Amniotic stem cell (primary cell): ENCODE results near the gene NOB1.

ENCODE experiments used
- DNase-seq: peaks from one replicate; lab custom pipeline; 2025; lab: John Stamatoyannopoulos, UW

NOB1 gene

DNA sequence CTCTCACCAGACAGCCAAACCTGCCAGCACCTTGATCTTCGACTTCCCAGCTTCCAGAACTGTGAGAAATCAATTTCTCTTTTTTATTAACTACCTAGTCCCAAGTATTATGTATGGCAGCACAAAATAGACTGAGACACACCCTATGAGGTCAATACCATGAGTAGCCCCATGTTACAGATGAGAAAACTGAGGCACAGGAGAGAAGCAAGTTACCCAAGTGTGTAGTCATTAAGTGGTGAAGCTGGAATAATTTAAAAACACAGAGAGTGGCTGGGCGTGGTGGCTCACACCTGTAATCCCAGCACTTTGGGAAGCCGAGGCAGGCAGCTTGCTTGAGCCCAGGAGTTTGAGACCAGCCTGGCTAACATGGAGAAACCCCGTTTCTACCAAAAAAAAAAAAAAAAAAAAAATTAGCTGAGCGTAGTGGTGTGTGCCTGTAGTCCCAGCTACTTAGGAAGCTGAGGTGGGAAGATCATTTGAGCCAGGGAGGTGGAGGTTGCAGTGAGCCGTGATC, 33.2 kb downstream of the NOB1 start:
- no peak for DNase-seq

DNA sequence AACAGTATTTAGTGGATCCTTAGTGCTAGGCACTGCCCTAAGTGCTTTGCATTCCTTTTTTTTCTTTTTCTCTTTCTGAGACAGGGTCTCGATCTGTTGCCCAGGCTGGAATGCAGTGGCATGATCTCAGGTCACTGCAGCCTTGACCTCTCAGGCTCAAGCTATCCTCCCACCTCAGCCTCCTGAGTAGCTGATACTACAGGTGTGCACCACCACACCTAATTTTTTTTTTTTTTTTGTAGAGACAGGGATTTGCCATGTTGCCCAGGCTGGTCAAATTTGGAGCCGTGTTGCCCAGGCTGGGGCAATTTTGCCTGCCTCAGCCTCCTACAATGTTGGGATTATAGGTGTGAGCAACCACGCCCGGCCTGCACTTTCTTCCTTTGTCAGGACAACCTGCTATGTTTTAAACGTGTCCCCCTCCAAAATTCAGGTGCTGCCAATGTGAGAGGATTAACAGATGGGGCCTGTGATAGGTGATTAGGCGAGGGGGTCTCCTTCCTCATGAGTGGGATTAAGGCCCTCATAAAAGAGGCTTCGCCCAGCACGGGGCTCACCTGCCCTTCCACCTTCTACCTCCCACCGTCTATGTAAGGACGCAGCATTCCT, 33.8 kb downstream of the NOB1 start:
- DNase-seq: no peak

DNA sequence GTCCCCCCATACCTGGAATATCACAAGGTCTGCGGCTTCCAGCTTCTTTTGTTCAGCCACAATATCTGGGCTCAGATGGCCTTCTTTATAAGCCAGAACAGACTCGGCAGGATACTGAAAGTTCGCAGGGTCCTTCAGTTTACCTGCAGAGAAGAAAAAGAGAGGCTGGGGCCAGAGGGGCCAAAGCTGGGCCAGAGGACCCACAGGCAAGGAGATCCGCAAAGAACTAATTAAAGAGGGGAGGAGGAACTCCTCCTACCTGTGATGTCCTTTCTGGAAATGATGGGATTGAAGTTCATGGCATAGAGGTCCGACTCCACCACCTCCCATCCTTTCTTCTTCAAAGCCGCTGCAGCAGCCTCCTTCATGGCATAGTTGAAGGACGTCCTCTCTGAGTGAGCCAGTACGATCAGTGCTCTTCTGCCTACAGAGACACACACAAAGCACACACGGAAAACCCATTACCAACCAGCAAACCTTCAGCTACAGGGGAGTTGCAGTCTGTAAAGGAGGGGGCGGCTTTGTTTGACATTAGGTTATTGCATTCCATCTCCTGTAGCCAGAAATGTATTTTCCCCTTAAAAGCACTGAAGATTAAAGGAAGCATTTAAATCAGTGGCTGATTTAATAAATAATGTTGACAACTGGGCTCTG, 36.5 kb downstream of the NOB1 start:
- DNase-seq: no peak

DNA sequence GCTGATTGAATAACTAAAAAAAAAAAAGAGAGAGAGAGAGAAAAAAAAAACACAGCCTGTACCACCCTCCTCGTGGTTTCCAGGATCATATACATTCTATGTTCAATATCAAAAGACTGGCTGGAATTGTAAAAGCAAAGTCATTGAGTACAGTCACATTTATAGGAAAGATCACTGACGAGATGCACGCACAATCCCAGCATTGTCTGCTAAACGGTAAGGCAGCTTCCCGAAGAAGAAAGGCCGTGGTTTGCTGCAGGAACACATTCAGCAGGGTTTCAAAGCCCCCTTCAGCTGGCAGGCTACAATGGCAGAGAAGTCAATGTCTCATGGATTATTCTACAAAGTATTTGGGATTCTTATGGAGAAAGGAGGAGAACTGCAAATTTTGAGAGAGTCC, 37.7 kb downstream of the NOB1 start:
- no peak for DNase-seq

DNA sequence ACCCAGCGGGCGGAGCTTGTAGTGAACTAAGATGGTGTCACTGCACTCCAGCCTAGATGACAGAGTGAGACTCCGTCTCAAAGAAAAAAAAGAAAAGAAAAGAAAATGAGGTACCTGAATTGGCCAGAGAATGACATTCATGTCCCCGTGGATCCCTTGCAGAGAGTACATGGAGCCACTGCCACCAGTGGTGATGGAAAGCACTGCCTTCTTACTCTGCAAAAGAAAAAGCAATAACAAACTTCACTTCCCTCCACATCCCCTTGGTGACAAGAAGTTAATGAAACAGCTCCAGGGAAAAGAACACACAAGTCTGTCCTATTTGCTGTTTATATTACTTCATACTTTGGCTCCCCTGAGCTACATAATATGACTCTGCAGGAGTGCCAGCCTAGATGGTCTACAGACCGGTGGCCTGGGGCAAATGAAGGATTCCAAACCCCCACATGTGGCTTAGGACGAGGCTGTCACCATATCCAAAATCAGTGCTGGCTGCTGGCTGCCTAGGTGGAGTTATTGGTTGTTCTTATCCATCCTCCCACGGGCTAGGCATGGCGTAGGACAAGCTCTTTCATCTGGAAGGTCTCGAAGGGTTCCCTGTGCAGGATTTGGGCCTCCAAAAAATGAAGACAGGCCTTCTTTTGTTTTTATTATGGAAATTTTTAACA, 41.7 kb downstream of the NOB1 start:
- no peak for DNase-seq

DNA sequence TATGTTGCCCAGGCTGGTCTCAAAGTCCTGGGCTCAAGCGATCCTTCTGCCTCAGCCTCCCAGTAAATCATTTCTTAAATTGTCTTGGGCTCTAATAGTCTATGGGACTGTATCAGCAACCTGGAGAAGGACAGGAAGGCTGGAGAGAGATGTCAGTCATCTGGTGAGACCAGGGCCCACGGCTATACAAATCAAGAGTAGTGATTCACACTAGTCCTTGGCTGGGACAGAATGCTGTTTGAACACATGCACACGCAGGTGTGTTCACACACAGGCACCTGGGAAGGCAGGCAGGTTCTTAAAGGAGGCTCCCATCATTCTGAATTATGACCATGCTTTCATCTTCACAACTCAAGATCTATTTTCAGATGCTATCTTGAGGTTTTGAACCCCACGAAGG, 42.4 kb downstream of the NOB1 start:
- no peak for DNase-seq

DNA sequence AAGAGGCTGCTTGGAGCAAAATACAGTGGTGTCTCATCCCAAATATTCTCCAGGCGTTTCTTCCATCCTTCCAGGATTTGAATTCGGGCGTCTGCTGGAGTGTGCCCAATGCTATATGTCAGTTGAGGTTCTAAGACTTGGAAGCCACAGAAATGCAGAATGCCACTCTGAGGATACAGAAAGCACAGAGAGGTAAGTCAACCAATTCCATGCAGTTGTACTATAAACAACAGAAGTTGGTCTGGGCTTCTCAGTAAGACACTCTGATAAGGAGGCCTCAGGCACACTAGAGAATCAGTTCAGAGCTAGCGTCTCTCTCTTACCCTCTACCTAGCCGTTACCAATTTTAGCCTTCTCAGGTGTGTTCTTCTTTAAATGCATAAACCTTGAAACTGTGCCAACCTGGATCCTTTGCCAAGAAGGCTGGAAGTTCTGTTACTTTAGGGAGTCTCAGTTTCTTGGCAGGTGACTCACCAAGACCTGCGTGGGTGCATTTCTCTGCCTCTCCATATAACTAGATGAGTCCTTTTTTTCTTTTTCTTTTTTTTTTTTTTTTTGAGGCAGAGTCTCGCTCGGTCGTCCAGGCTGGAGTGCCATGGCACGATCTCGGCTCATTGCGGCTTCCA, 43.5 kb downstream of the NOB1 start:
- DNase-seq: no peak

DNA sequence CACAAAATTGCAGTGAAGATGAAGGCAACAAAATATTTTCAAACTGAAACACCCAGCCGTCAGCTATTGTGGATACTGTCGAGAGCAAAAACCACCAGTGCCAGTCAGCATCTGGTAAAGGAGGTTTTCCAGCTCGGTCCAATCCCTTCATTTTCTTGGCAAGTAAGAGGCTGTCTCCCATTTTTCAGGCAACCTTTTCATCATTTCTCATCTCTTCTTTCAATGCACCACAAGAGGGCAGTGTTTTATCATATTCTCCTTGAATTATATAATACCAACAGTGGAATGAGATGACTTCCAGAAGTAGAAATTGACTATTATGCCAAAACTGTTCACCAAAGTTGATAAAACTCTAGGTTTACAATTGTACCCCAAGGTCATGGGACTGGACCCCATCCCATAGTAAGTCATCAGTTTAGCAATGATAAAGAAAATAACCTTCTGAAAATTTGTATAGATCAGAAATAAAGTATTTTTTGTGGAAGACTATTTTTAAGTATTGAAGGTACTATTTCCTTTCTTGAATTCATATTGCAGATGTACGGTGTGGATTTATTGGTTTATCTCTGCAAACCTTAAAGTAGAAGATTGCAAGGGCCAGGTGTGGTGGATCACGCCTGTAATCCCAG, 45.2 kb downstream of the NOB1 start:
- DNase-seq: peak; percentile 64

DNA sequence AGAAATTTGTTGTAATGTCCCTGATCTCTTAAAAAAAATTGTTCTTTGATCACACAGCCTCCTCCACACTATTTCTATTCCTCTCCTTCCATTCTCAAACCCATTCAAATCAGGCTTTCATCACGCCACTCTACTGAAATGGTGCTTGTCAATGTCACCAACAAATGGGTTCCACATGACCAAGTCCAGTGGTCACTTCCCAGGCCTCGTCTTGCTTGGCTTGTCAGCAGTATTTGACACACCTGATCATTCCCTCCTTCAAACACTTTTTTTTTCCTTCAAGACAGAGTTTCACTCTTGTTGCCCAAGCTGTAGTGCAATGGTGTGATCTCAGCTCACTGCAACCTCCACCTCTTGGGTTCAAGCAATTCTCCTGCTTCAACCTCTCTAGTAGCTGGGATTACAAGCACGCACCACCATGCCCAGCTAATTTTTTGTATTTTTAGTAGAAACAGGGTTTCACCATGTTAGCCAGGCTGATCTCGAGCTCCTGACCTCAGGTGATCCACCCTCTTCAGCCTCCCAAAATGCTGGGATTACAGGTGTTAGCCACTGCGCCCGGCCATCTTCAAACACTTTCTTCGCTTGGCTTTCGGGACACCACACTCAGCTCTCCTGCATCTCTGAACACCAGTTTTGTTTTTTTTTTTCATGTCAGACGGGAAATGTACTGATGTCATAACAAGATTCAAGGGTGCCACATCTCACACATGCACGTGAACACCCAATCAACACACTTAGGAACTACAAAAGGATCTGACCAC, 46.6 kb downstream of the NOB1 start:
- DNase-seq: no peak

DNA sequence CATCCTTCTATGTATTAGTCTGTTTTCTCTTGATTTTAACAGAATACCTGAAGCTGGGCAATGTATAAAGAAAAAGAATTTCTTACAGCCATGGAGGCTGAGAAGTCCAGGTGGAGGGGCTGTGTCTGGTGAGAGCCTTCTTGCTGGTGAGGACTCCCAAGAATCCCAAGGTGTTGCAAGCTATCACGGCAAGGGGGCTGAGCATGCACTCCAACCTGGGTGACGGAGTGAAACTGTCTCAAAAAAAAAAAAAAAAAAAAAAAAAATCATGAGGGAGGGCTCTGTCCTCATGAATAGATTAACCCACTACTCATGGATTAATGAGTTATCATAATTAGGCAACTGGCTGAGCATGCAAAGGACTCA, 47.8 kb downstream of the NOB1 start:
- no peak for DNase-seq

DNA sequence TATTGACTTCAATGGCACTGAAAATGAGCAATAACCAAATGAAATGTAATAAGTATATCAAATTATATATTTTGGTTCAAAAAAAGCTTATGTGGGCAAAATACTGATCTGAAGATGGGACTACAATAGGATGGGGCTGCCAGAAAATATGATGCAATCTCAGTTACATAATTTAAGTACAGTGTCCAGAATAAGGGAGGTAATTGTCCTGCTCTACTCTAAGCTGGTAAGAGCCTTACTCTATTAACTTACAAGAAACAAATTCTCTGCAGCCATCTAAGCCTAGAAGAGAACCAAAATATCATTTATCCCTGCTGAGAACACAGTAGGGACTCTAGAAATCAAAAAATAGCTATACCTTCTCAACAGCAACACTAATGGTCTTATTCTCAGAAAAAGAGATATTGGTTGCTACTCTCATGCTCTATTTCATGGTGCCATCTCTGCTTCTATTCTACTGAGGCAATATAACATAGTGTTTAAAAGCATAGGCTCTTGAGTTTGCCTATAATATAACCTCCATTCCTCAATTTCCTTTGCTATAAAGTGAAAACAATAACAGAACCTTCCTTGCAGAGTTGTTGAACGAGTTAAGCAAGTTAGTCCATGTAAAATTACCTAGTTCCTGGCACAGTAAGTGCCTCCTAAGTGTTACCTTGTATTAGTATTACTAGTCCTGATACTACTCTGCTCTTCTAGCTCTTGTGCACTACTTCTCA, 48.3 kb downstream of the NOB1 start:
- no peak for DNase-seq

DNA sequence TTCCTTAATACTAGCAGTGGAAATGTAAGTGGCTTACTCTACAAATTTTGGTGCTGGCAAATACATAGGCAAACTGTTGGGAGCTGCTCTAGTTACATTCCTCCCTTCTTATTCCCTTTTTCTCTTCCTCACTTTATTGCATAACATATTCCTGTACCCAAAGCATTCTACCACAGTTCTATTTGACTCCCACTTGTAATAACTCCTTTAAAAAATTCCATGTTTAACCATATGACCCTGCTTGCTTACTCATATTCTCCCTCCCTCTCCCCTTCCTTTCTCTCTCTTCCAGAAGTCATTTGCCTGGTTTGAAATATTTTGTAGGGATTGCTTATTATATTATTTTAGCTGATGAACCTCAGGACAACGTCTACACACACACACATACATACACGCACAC, 51.1 kb downstream of the NOB1 start:
- DNase-seq: no peak

DNA sequence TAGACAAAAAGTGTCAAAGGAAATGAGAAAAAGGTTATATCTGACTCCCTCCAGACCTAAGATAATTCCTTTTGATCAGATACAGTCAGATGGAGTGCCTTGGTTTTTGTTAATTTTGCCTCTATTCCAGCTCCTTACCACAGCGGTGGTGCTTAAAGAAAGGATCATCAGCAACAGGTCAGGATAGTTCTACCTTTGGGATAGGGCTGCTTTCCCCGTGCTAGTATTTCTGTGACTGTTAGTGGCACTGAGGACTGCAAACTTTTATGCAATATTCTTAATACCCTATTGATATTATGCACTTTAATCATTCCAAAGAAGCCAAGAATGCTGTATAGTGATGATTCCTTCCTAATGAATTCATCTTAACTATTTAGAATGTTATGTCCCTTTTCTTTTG, 52.9 kb downstream of the NOB1 start:
- no peak for DNase-seq

DNA sequence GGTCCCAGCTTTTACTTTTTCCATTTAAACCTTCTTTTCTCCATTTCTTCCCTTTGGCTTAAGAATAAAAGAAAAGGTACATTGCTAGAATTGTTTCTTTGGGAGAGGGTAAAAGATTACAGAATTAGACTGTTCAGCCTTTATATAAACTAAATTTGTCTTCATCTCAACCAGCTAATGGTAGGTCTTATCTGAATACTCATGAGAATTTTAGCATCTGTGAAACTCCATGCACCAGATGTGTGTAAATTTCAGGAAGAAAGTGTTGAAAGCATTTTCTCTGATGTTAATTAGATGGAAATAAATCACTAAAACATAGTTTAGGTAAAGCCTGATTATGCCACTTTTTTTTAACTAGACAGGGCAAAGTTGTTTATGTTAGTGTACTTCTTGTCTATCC, 53.3 kb downstream of the NOB1 start:
- no peak for DNase-seq

DNA sequence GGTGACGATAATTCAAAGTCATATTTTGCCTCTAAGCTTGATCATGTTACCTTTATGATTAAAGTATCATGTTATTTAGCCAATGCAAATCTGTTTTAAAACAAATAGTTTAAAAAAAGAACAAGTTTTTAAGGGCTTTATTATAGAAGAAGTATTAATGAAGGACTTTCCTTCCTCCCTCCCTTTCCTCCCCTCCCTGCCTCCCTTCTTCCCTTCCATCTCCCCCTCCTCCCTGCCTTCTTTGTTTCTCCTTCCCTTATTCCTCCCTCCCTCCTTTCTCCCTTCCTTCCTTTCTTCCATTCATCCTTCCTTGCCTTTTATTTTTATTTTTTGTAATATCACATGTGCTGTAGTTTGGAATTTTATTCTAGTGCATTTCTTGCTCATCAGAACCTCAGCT, 54.8 kb downstream of the NOB1 start:
- no peak for DNase-seq

DNA sequence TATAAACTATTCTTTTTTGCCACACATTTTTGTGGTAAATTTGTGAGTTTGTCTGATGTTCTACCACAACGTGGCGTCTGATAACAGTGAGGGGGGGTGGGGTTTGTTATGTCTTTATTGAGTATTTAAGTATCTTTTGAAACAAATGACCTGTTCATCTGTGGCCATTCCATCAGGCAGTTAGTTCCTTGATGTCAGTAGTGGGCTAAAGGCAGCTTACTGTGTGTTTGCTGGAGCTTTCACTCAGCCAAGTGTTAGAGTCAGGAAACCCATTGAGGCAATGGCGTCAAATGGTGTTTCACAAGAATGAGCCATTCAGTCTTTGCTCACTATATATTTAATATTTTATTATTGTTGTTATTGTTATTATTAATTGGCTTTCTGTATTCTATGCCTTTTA, 56.3 kb downstream of the NOB1 start:
- no peak for DNase-seq

DNA sequence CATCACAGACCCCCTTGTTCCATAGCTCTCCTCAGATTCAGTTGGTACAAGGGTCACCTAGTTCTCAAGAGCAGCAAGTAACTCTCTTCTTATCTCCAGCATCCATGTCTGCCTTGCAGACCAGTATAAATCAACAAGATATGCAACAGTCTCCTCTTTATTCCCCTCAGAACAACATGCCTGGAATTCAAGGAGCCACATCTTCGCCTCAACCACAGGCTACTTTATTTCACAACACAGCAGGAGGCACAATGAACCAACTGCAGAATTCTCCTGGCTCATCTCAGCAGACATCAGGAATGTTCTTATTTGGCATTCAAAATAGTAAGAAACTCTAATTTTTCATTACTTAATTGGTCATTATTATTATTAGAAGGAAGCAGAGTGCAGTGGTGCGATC, 60.8 kb downstream of the NOB1 start:
- no peak for DNase-seq

DNA sequence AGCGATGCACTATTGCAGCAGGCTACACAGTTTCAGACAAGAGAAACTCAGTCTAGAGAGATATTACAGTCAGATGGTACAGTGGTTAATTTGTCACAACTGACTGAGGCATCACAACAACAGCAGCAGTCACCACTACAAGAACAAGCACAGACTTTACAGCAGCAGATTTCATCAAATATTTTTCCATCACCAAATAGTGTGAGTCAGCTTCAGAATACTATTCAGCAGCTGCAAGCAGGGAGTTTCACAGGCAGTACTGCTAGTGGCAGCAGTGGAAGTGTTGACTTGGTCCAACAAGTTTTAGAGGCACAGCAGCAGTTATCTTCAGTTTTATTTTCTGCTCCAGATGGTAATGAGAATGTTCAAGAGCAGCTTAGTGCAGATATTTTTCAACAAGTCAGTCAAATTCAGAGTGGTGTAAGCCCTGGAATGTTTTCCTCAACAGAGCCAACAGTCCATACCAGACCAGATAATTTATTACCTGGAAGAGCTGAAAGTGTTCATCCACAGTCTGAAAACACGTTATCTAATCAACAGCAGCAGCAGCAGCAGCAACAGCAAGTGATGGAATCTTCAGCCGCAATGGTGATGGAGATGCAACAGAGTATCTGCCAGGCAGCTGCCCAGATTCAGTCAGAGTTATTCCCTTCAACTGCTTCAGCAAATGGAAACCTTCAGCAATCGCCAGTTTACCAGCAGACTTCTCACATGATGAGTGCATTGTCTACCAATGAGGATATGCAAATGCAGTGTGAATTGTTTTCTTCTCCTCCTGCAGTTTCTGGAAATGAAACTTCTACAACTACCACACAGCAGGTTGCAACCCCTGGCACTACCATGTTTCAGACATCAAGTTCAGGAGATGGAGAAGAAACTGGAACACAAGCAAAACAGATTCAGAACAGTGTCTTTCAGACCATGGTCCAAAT, 62.5 kb downstream of the NOB1 start:
- no peak for DNase-seq
